H9 (cell line): ENCODE results near the gene SYVN1. TPM values are rescaled to one million over a fixed set of nuclear protein-coding genes. Genes with fewer than 3 reads are reported as not detected.

ENCODE experiments used
- DNase-seq: peaks from one replicate; pipeline ENCODE4 v3.0.0-alpha.2; 2017
- H2AFZ ChIP-seq: one replicate; pipeline ENCODE4 v1.6.1; 2013; ENCODE audit warnings: mild to moderate bottlenecking, low read length, control low read depth, moderate library complexity
- H2AK5ac ChIP-seq: 2 replicates; pipeline ENCODE4 v1.6.1; 2013; ENCODE audit warnings: low read length, control low read depth, mixed read lengths; ENCODE audit not compliant: insufficient read length
- H2BK120ac ChIP-seq: one replicate; pipeline ENCODE4 v1.6.1; 2013; ENCODE audit warnings: low read depth, mild to moderate bottlenecking, low read length, control low read depth, inconsistent platforms; ENCODE audit not compliant: poor library complexity, severe bottlenecking
- H2BK12ac ChIP-seq: 2 replicates; pipeline ENCODE4 v1.6.1; 2013; ENCODE audit warnings: low read length, control low read depth, mixed read lengths, low read depth; ENCODE audit not compliant: insufficient read length
- H2BK15ac ChIP-seq: 2 replicates; pipeline ENCODE4 v1.6.1; 2013; ENCODE audit warnings: low read depth, low read length, control low read depth
- H2BK20ac ChIP-seq: one replicate; pipeline ENCODE4 v1.6.1; 2013; ENCODE audit warnings: low read depth, mild to moderate bottlenecking, low read length, control low read depth, inconsistent platforms; ENCODE audit not compliant: poor library complexity, severe bottlenecking
- H2BK5ac ChIP-seq: 2 replicates; pipeline ENCODE4 v1.6.1; 2013; ENCODE audit warnings: low read length, control low read depth, mixed read lengths; ENCODE audit not compliant: insufficient read length
- H3K14ac ChIP-seq: 2 replicates; pipeline ENCODE4 v1.6.1; 2013; ENCODE audit warnings: low read length, control low read depth; ENCODE audit not compliant: insufficient read depth
- H3K18ac ChIP-seq: 2 replicates; pipeline ENCODE4 v1.6.1; 2013; ENCODE audit warnings: low read depth, mild to moderate bottlenecking, mixed read lengths, low read length, control low read depth; ENCODE audit not compliant: insufficient read length
- H3K23ac ChIP-seq: 2 replicates; pipeline ENCODE4 v1.6.1; 2013; ENCODE audit warnings: low read length, control low read depth, mixed read lengths, low read depth; ENCODE audit not compliant: insufficient read length
- H3K23me2 ChIP-seq: 2 replicates; pipeline ENCODE4 v1.6.1; 2013; ENCODE audit warnings: low read depth, mild to moderate bottlenecking, mixed read lengths, low read length, control low read depth; ENCODE audit not compliant: insufficient read length, poor library complexity, severe bottlenecking
- H3K27ac ChIP-seq: 2 replicates; pipeline ENCODE4 v1.5.1; 2013; ENCODE audit warnings: low read length, control low read depth, mixed read lengths, low read depth; ENCODE audit not compliant: insufficient read length
- H3K27me3 ChIP-seq: 2 replicates; pipeline ENCODE4 v1.6.1; 2013; ENCODE audit warnings: low read length, control low read depth, inconsistent platforms; ENCODE audit not compliant: insufficient read depth
- H3K4ac ChIP-seq: 2 replicates; pipeline ENCODE4 v1.6.1; 2013; ENCODE audit warnings: low read depth, mild to moderate bottlenecking, control low read depth, inconsistent platforms, low read length, moderate library complexity
- H3K4me1 ChIP-seq: 2 replicates; pipeline ENCODE4 v1.6.1; 2013; ENCODE audit warnings: low read length, control low read depth, inconsistent platforms; ENCODE audit not compliant: insufficient read depth
- H3K4me2 ChIP-seq: 2 replicates; pipeline ENCODE4 v1.6.1; 2013; ENCODE audit warnings: low read length, control low read depth, mixed read lengths; ENCODE audit not compliant: insufficient read length, insufficient read depth
- H3K56ac ChIP-seq: 2 replicates; pipeline ENCODE4 v1.6.1; 2013; ENCODE audit warnings: low read depth, mild to moderate bottlenecking, mixed read lengths, low read length, control low read depth; ENCODE audit not compliant: insufficient read length
- H3K79me1 ChIP-seq: 2 replicates; pipeline ENCODE4 v1.6.1; 2013; ENCODE audit warnings: low read depth, mild to moderate bottlenecking, moderate library complexity, low read length, control low read depth, inconsistent platforms; ENCODE audit not compliant: insufficient read depth, poor library complexity, severe bottlenecking
- H3K79me2 ChIP-seq: 2 replicates; pipeline ENCODE4 v1.6.1; 2013; ENCODE audit warnings: low read length, control low read depth, inconsistent platforms; ENCODE audit not compliant: insufficient read depth
- H3K9ac ChIP-seq: 2 replicates; pipeline ENCODE4 v1.6.1; 2013; ENCODE audit warnings: low read length, control low read depth, mixed read lengths; ENCODE audit not compliant: insufficient read length; ENCODE audit errors: extremely low read depth
- H3K9me3 ChIP-seq: one replicate; pipeline ENCODE4 v1.6.1; 2013; ENCODE audit warnings: low read depth, low read length, inconsistent platforms; ENCODE audit not compliant: control insufficient read depth
- H3T11ph ChIP-seq: one replicate; pipeline ENCODE4 v1.6.1; 2013; ENCODE audit warnings: mild to moderate bottlenecking, low read length, control low read depth, inconsistent platforms
- H4K20me1 ChIP-seq: one replicate; pipeline ENCODE4 v1.6.1; 2013; ENCODE audit not compliant: control insufficient read depth, insufficient read length, insufficient read depth
- H4K5ac ChIP-seq: 2 replicates; pipeline ENCODE4 v1.6.1; 2013; ENCODE audit warnings: low read depth, mild to moderate bottlenecking, mixed read lengths, low read length, control low read depth; ENCODE audit not compliant: insufficient read length
- H4K8ac ChIP-seq: replicated peaks from 2 replicates; pipeline ENCODE4 v1.6.1; 2013; ENCODE audit warnings: low read length, control low read depth, mixed read lengths, low read depth; ENCODE audit not compliant: insufficient read length
- H4K91ac ChIP-seq: 2 replicates; pipeline ENCODE4 v1.6.1; 2013; ENCODE audit warnings: low read depth, mild to moderate bottlenecking, moderate library complexity, mixed read lengths, low read length, control low read depth; ENCODE audit not compliant: insufficient read length
- H3K27ac Mint-ChIP-seq, 3 experiments: 2 replicates in 2 of 3; 3 replicates in 1 of 3; pipeline ENCODE4 v1.8.0; 2020 to 2021; ENCODE audit warnings: mixed read lengths in 3 of 3, mild to moderate bottlenecking in 1 of 3, moderate library complexity in 1 of 3
- H3K27me3 Mint-ChIP-seq: 2 replicates; pipeline ENCODE4 v1.8.0; 2021; ENCODE audit warnings: low read depth, mild to moderate bottlenecking, moderate library complexity, mixed read lengths
- H3K36me3 Mint-ChIP-seq, 3 experiments: 2 replicates in 2 of 3; 3 replicates in 1 of 3; pipeline ENCODE4 v1.8.0; 2020 to 2021; ENCODE audit warnings: low read depth in 3 of 3, mixed read lengths in 3 of 3; ENCODE audit not compliant: insufficient read depth in 1 of 3
- H3K4me1 Mint-ChIP-seq, 2 experiments: 2 replicates each; pipeline ENCODE4 v1.8.0; 2020; ENCODE audit warnings: mixed read lengths in 2 of 2
- H3K4me3 Mint-ChIP-seq, 2 experiments: 2 replicates in 1 of 2; 3 replicates in 1 of 2; pipeline ENCODE4 v1.8.0; 2020 to 2021; ENCODE audit warnings: mild to moderate bottlenecking in 2 of 2, mixed read lengths in 2 of 2, moderate library complexity in 1 of 2
- H3K9me3 Mint-ChIP-seq, 2 experiments: 2 replicates in 1 of 2; 3 replicates in 1 of 2; pipeline ENCODE4 v1.8.0; 2020; ENCODE audit warnings: mild to moderate bottlenecking in 2 of 2, mixed read lengths in 2 of 2, moderate library complexity in 1 of 2
- WGBS: extraction: QIAGEN DNeasy Blood & Tissue Kit; methylation state at CpG from one replicate; pipeline ENCODE4 v1.1.7; 2013; ENCODE audit warnings: missing lambda C conversion rate, low lambda C conversion rate, mixed read lengths; ENCODE audit not compliant: insufficient read length; ENCODE audit errors: extremely low coverage; 5-methylcytosine and 5-hydroxymethylcytosine counted together
- total RNA-seq: library from RNA; stranded (reverse); gene quantifications from 2 replicates; pipeline ENCODE4 v1.2.1, GENCODE V29; 2021
- TF ChIP-seq, protein P1 (sequence below): fragments of 200-600 bp; sonication (generic); conservative IDR thresholded peaks from 3 replicates; pipeline ENCODE4 v1.8.0; 2021; ENCODE audit warnings: antibody characterized with exemption, mild to moderate bottlenecking

The SYVN1 gene
- total RNA-seq, 1 experiment from 2014 or later, result 31.6 TPM

DNA sequence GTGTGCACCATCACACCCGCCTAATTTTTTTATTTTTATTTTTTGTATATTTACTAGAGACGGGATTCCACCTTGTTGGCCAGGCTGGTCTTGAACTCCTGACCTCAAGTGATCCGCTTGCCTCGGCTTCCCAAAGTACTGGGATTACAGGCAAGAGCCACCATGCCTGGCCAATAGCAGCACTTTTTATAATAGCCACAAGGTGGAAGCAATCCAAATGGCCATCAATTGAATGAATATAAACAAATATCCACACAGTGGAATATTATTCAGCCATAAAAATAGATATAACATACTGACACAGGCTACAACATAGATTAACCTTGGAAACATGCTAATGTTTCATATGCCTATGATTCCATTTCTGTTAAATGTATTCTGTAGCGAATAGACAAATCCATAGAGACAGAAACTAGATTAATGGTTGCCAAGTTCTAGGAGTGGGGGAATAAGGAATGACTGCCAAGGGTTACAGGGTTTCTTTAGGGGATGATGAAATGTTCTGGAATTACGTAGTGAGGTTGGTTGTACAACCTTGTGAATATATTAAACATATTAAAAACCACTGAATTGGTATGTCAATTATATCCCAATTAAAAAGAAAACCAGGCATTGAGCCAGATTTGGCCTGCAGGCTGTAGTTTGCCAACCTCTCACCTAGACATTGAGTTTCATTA is 33.5 kb downstream of the SYVN1 start:
- WGBS, result no CpG with 5 or more reads among the region's 6 CpGs

More for the DNA sequence above, 33.5 kb downstream of the SYVN1 start:
- Mint-ChIP-seq H3K4me1 (peaks cover 5% of the 10 kb centered on the region in 2 experiments), H3K9me3 (no peaks in the 10 kb centered on the region), H3K4me3 (no peak overlapping the region), H3K27ac (no peak overlapping the region), H3K36me3 (peaks cover 4 to 16% (median 14%) of the 10 kb centered on the region in 3 experiments; a peak in 5 of 7 replicates), H3K27me3 (no peaks in the 10 kb centered on the region)
- H3K4ac ChIP-seq, result no peak overlapping the region
- no peaks in the 10 kb centered on the region for H3K27me3 ChIP-seq
- TF ChIP-seq, protein P1, sequence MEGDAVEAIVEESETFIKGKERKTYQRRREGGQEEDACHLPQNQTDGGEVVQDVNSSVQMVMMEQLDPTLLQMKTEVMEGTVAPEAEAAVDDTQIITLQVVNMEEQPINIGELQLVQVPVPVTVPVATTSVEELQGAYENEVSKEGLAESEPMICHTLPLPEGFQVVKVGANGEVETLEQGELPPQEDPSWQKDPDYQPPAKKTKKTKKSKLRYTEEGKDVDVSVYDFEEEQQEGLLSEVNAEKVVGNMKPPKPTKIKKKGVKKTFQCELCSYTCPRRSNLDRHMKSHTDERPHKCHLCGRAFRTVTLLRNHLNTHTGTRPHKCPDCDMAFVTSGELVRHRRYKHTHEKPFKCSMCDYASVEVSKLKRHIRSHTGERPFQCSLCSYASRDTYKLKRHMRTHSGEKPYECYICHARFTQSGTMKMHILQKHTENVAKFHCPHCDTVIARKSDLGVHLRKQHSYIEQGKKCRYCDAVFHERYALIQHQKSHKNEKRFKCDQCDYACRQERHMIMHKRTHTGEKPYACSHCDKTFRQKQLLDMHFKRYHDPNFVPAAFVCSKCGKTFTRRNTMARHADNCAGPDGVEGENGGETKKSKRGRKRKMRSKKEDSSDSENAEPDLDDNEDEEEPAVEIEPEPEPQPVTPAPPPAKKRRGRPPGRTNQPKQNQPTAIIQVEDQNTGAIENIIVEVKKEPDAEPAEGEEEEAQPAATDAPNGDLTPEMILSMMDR, result peak; percentile 36; the same call in 2 of the 3 replicates
- H2AFZ ChIP-seq, result no peak overlapping the region
- H3K27ac ChIP-seq, result no peak overlapping the region
- no peaks in the 10 kb centered on the region for H4K20me1 ChIP-seq
- DNase-seq, result no peak
- no peak overlapping the region for H3K23ac ChIP-seq
- H2BK12ac ChIP-seq, result no peak overlapping the region
- no peak overlapping the region for H3K4me2 ChIP-seq
- no peak overlapping the region for H4K91ac ChIP-seq
- no peaks in the 10 kb centered on the region for H3K4me1 ChIP-seq
- H3K79me2 ChIP-seq, result 0 out of 2 replicates have a peak, but pooled peaks cover 3% of the 10 kb centered on the region
- no peaks in the 10 kb centered on the region for H3K9me3 ChIP-seq
- no peak overlapping the region for H2BK5ac ChIP-seq
- no peak overlapping the region for H2BK15ac ChIP-seq
- H3K56ac ChIP-seq, result no peak overlapping the region
- no peak overlapping the region for H2AK5ac ChIP-seq
- H2BK120ac ChIP-seq, result no peak overlapping the region
- H4K5ac ChIP-seq, result no peak overlapping the region
- no peak overlapping the region for H3K14ac ChIP-seq
- H3T11ph ChIP-seq, result no peak overlapping the region
- no peaks in the 10 kb centered on the region for H3K23me2 ChIP-seq
- H3K9ac ChIP-seq, result no peak overlapping the region
- no peak overlapping the region for H3K18ac ChIP-seq
- H3K79me1 ChIP-seq, result peaks cover 4% of the 10 kb centered on the region
- H4K8ac ChIP-seq, result no peak overlapping the region
- no peak overlapping the region for H2BK20ac ChIP-seq
